GM19351 (cell line): ENCODE results near the gene OPRL1.
"Not testable (repeated sequence)": the region's sequence is repeated elsewhere in the genome, so short reads cannot be mapped to it uniquely, and the experiment has no call there.

Experiments used
- ATAC-seq: cut with Tn5 transposase; IDR thresholded peaks from one replicate; pipeline ENCODE4 v1.9.1; 2021; ENCODE audit warnings: mild to moderate bottlenecking, moderate library complexity; ENCODE audit not compliant: unreplicated experiment

OPRL1 gene

DNA sequence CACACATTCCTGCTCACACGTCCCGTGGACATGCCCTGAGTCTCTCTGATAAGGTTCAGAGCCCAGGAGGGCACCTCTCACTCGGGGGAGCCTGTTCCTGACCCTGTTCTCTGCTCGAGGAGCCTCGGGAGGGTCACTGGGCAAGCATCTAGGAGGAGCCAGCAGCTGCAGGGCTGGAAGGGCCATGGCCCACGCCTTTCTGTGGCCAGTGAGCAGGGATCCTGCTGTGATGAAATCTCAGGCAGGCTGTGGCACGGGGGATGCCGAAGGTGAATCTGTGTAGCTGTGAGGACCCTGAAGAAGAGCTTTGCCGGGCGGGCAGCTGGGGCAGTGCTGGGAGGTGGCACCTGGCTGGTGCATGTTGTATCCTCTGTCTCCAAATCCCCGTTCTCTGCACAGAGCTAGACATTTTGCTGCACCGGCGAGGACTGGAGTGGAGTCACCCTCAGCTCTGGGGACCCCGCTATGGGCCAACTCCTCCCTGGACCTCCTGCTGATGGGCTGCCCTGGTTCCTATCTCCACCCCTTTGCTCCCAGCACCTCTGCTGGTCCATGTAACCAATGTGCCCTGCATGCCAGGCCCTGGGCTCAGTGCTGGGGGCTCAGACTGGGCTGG is 34.6 kb downstream of the OPRL1 start:
- no peak for ATAC-seq

- no peak for ATAC-seq
Measured at GRCh38 chr20:64115171-64115911, 35.5 kb downstream of the OPRL1 start.

- ATAC-seq, result no peak
Measured at GRCh38 chr20:64116016-64116415, 36.1 kb downstream of the OPRL1 start.

- no peak for ATAC-seq
Measured at GRCh38 chr20:64116541-64117431, 36.9 kb downstream of the OPRL1 start.

DNA sequence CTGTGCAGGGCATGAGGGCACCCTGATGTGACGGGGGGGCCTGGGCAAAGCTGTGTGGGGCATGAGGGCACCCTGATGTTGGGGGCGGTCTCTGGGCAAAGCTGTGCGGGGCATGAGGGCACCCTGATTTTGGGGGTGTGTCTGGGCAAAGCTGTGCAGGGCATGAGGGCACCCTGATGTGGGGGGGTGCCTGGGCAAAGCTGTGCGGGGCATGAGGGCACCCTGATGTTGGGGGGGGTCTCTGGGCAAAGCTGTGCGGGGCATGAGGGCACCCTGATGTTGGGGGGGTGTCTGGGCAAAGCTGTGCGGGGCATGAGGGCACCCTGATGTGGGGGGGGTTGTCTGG is 37.5 kb downstream of the OPRL1 start:
- not testable (repeated sequence) for ATAC-seq

- ATAC-seq, result no peak
Measured at GRCh38 chr20:64119301-64119680, 39.4 kb downstream of the OPRL1 start.

DNA sequence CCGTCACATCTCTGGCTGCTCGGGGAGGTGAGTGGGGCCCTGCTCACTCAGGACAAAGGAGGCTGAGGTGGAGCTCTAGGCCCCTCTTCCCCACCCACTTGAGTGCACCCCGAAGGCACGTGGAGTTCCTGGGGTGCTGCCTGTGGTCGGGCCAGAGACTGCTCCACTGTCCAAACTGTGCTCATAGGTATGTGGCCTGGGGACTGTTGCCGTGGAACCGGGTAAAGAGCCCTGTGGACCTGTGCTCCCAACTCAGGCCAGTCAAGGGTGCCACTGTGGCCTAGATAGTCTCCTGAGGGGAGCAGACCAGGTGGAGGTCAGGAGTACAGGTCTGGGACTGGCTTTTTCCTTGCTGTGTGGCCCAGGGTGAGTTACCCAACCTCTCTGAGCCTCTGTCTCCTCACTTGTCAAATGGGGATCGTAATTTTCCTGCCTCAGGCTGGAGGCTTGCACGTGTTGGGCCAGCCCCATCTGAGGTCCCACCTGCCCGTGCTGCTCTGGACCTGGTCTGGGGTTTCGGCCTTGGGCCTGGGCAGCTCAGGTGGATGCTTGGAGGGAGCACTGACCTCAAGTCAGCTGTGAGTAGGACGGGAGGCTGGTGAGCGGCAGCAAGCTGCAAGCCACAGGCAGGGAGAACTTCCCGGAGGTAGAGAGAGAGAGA is 39.9 kb downstream of the OPRL1 start:
- ATAC-seq, result no peak

GRCh38 chr20:64121586-64121985 is 41.7 kb downstream of the OPRL1 start:
- ATAC-seq, result no peak

- not testable (repeated sequence) for ATAC-seq
Measured at GRCh38 chr20:64122927-64123326, 43.0 kb downstream of the OPRL1 start.

DNA sequence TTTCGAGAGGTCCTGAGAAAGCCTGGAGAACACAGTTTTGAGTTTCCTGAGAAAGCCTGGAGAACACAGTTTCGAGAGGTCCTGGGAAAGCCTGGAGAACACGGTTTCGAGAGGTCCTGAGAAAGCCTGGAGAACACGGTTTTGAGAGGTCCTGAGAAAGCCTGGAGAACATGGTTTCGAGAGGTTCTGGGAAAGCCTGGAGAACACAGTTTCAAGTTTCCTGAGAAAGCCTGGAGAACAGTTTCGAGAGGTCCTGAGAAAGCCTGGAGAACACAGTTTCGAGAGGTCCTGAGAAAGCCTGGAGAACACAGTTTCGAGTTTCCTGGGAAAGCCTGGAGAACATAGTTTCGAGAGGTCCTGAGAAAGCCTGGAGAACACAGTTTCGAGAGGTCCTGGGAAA is 43.6 kb downstream of the OPRL1 start:
- ATAC-seq, result not testable (repeated sequence)

GRCh38 chr20:64129146-64129782 is 49.4 kb downstream of the OPRL1 start:
- no peak for ATAC-seq

- ATAC-seq, result no peak
Measured at GRCh38 chr20:64130271-64130670, 50.4 kb downstream of the OPRL1 start.

GRCh38 chr20:64130876-64131275 is 51.0 kb downstream of the OPRL1 start:
- no peak for ATAC-seq

- ATAC-seq, result no peak
Measured at GRCh38 chr20:64131406-64131805, 51.5 kb downstream of the OPRL1 start.

GRCh38 chr20:64133951-64134407 is 54.1 kb downstream of the OPRL1 start:
- ATAC-seq, result no peak

DNA sequence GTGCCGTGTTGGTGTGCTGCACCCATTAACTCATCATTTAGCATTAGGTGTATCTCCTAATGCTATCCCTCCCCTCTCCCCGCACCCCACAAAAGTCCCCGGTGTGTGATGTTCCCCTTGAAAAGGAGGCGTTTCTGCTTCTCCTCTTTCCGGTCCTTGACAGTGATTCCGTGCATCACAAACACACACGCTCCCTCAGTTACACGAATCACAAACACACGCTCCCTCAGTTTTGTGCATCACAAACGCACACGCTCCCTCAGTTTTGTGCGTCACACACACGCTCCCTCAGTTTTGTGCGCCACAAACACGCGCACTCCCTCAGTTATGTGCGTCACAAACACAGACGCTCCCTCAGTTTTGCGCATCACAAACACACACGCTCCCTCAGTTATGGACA is 54.9 kb downstream of the OPRL1 start:
- ATAC-seq, result not testable (repeated sequence)

DNA sequence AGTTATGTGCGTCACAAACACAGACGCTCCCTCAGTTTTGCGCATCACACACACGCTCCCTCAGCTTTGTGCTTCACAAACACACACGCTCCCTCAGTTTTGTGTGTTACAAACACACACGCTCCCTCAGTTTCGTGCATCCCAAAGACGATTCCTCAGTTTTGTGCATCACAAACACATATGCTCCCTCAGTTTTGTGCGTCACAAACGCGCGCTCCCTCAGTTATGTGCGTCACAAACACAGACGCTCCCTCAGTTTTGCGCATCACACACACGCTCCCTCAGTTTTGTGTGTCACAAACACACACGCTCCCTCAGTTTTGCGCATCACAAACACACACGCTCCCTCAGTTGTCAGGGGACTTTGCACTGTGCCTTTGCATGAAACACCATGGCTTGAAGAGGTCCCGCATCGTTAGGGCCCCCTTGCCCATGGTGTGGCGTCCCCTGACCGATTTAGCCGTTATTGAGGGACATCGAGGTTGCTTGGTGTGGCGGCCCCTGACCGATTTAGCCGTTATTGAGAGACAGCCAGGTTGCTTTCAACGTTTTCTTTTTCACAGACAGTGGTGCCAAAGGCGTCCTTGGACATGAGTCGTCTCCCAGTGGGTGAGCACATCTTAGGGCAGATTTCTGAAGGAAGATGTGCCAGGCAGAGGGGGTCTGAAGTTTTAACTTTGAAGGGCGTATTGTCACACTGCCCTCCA is 56.3 kb downstream of the OPRL1 start:
- no peak for ATAC-seq

GRCh38 chr20:64137598-64138031 is 57.7 kb downstream of the OPRL1 start:
- ATAC-seq, result no peak

DNA sequence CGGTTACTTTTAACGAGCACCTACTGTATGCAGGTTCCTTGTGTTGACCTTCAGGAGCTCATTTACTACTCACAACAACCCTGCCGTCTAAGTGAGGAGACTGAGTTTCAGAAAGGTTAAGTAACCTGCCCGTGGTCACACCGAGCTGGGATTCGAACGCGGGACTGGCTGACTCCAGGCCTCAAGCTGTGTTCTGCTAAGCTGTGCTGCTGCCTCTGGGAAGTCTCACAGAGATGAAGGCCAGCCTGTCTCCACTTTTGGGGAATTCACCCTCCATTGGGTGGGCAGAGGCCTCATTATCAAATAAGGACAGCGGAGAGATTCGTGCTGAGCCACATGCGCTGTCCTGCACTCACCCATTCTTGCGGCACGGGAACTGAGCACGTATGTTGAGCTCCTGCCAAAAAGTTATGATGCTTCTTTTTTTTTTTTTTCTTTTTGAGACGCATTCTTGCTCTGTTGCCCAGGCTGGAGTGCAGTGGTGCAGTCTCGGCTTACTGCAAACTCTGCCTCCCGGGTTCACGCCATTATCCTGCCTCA is 58.5 kb downstream of the OPRL1 start:
- ATAC-seq, result no peak
